Karpas-422 (cell line): ENCODE data around the gene RABGGTA. TPM values are rescaled to one million over a fixed set of nuclear protein-coding genes. Genes with fewer than 3 reads are reported as not detected.
A peak's percentile ranks its signal among the peaks of the same experiment; 100 is the strongest.

Experiments
- DNase-seq: peaks from one replicate; pipeline ENCODE4 v3.0.0-alpha.2; 2015
- H2AFZ ChIP-seq: fragments of 200-600 bp; sonication (generic); 2 replicates; pipeline ENCODE4 v1.6.1; 2014; ENCODE audit warnings: antibody characterized with exemption, low read length, mixed read lengths
- H3K27ac ChIP-seq: fragments of 200-600 bp; sonication (generic); 2 replicates; pipeline ENCODE4 v1.5.1; 2014; ENCODE audit warnings: mild to moderate bottlenecking, low read length, moderate library complexity
- H3K27me3 ChIP-seq: fragments of 200-600 bp; sonication (generic); 2 replicates; pipeline ENCODE4 v1.6.1; 2014; ENCODE audit warnings: low read length, mixed read lengths
- H3K36me3 ChIP-seq: fragments of 200-600 bp; sonication (generic); 2 replicates; pipeline ENCODE4 v1.6.1; 2014; ENCODE audit warnings: low read length, mixed read lengths; ENCODE audit not compliant: insufficient read depth
- H3K4me1 ChIP-seq: fragments of 200-600 bp; sonication (generic); 2 replicates; pipeline ENCODE4 v1.6.1; 2014; ENCODE audit warnings: mild to moderate bottlenecking, low read length, mixed read lengths
- H3K4me2 ChIP-seq: fragments of 200-600 bp; sonication (generic); 2 replicates; pipeline ENCODE4 v1.6.1; 2014; ENCODE audit warnings: low read length, low read depth, mild to moderate bottlenecking; ENCODE audit not compliant: poor library complexity, severe bottlenecking
- H3K4me3 ChIP-seq: fragments of 200-600 bp; sonication (generic); 2 replicates; pipeline ENCODE4 v1.5.1; 2014; ENCODE audit warnings: mild to moderate bottlenecking, antibody characterized with exemption, low read length, mixed read lengths
- H3K79me2 ChIP-seq: fragments of 200-600 bp; sonication (generic); 2 replicates; pipeline ENCODE4 v1.6.1; 2014; ENCODE audit warnings: mild to moderate bottlenecking, low read length, mixed read lengths
- H3K9ac ChIP-seq: fragments of 200-600 bp; sonication (generic); 2 replicates; pipeline ENCODE4 v1.6.0; 2014; ENCODE audit warnings: low read length
- H3K9me2 ChIP-seq: fragments of 200-600 bp; sonication (generic), shearing (Covaris generic); replicated peaks from 2 replicates; pipeline ENCODE4 v1.6.0; 2014; ENCODE audit warnings: mild to moderate bottlenecking, low read length, moderate library complexity; ENCODE audit not compliant: insufficient read depth
- H3K9me3 ChIP-seq: fragments of 300-700, 200-600 bp; sonication (generic); 2 replicates; pipeline ENCODE4 v1.6.1; 2014; ENCODE audit warnings: low read length, mixed read lengths
- H4K20me1 ChIP-seq: fragments of 200-600 bp; sonication (generic); 2 replicates; pipeline ENCODE4 v1.6.1; 2014; ENCODE audit warnings: mild to moderate bottlenecking, antibody characterized with exemption, low read length, low read depth; ENCODE audit not compliant: insufficient read depth
- total RNA-seq: library from RNA; depleted of rRNA; stranded (reverse); fragments of >200 nt; shearing (Covaris generic); gene quantifications from 2 replicates; pipeline ENCODE4 v1.2.3, GENCODE V29; 2014; ENCODE audit warnings: low replicate concordance

The RABGGTA gene
- total RNA-seq, 1 experiment from 2014 or later: 45.1 TPM

- no peaks in the 10 kb centered on the region for H3K27me3 ChIP-seq
- H3K4me1 ChIP-seq: peaks cover 29% of the 10 kb centered on the region
- no peak for DNase-seq
- H3K79me2 ChIP-seq: peaks cover 4% of the 10 kb centered on the region; the same call in 1 of the 2 replicates
- peaks cover 10% of the 10 kb centered on the region; the same call in 1 of the 2 replicates for H3K36me3 ChIP-seq
- H2AFZ ChIP-seq: no peak overlapping the region
- H3K4me2 ChIP-seq: no peak overlapping the region
- no peak overlapping the region for H3K4me3 ChIP-seq
- H3K9me2 ChIP-seq: no peaks in the 10 kb centered on the region
- peaks cover 8% of the 10 kb centered on the region; the same call in 1 of the 2 replicates for H4K20me1 ChIP-seq
- H3K27ac ChIP-seq: no peak overlapping the region
- H3K9me3 ChIP-seq: no peaks in the 10 kb centered on the region
- H3K9ac ChIP-seq: no peak overlapping the region
Observed at GRCh38 chr14:24313913-24314312, 42.5 kb upstream of the RABGGTA start.

- Histone ChIP-seq H4K20me1 (peaks cover 8% of the 10 kb centered on the region; the same call in 1 of the 2 replicates), H3K4me2 (peak overlapping the region; percentile 67), H3K9ac (peak overlapping the region; percentile 74; the same call in 1 of the 2 replicates), H3K4me1 (peaks cover 29% of the 10 kb centered on the region), H3K36me3 (peaks cover 17% of the 10 kb centered on the region; the same call in 1 of the 2 replicates), H3K4me3 (no peak overlapping the region; the same call in 1 of the 2 replicates), H3K9me2 (no peaks in the 10 kb centered on the region), H3K27ac (no peak overlapping the region), H2AFZ (no peak overlapping the region), H3K27me3 (no peaks in the 10 kb centered on the region), H3K9me3 (no peaks in the 10 kb centered on the region), H3K79me2 (peaks cover 10% of the 10 kb centered on the region; the same call in 1 of the 2 replicates)
- no peak for DNase-seq
Observed at GRCh38 chr14:24312736-24313507, 41.5 kb upstream of the RABGGTA start.

- no peaks in the 10 kb centered on the region for H3K9me2 ChIP-seq
- peak overlapping the region; percentile 33; the same call in 1 of the 2 replicates for H3K27ac ChIP-seq
- no peaks in the 10 kb centered on the region for H3K9me3 ChIP-seq
- no peak overlapping the region for H2AFZ ChIP-seq
- H3K79me2 ChIP-seq: peaks cover 10% of the 10 kb centered on the region; the same call in 1 of the 2 replicates
- H3K9ac ChIP-seq: peak overlapping the region; percentile 74
- peak overlapping the region; percentile 67 for H3K4me2 ChIP-seq
- H4K20me1 ChIP-seq: no peaks in the 10 kb centered on the region; the same call in 1 of the 2 replicates
- peaks cover 29% of the 10 kb centered on the region for H3K4me1 ChIP-seq
- no peaks in the 10 kb centered on the region for H3K27me3 ChIP-seq
- DNase-seq: no peak
- peak overlapping the region; percentile 64 for H3K4me3 ChIP-seq
- H3K36me3 ChIP-seq: peaks cover 17% of the 10 kb centered on the region; the same call in 1 of the 2 replicates
Observed at GRCh38 chr14:24311837-24312615, 40.6 kb upstream of the RABGGTA start.

DNA sequence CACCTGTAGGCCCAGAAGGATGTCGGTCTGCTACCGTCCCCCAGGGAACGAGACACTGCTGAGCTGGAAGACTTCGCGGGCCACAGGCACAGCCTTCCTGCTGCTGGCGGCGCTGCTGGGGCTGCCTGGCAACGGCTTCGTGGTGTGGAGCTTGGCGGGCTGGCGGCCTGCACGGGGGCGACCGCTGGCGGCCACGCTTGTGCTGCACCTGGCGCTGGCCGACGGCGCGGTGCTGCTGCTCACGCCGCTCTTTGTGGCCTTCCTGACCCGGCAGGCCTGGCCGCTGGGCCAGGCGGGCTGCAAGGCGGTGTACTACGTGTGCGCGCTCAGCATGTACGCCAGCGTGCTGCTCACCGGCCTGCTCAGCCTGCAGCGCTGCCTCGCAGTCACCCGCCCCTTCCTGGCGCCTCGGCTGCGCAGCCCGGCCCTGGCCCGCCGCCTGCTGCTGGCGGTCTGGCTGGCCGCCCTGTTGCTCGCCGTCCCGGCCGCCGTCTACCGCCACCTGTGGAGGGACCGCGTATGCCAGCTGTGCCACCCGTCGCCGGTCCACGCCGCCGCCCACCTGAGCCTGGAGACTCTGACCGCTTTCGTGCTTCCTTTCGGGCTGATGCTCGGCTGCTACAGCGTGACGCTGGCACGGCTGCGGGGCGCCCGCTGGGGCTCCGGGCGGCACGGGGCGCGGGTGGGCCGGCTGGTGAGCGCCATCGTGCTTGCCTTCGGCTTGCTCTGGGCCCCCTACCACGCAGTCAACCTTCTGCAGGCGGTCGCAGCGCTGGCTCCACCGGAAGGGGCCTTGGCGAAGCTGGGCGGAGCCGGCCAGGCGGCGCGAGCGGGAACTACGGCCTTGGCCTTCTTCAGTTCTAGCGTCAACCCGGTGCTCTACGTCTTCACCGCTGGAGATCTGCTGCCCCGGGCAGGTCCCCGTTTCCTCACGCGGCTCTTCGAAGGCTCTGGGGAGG, 39.5 kb upstream of the RABGGTA start, which contains the start of gene LTB4R:
LTB4R (plus strand) TSS at position 857 of the 959 bp plus-strand sequence. CDS start 4,150 bp downstream, outside the sequence.
- Histone ChIP-seq H3K9ac (peak within 1 kb of the TSS; percentile 74), H3K27me3 (no peaks in the 10 kb centered on the region), H2AFZ (no peak within 1 kb of the TSS), H3K9me3 (no peaks in the 10 kb centered on the region), H3K4me1 (peaks cover 29% of the 10 kb centered on the region), H3K36me3 (peaks cover 17% of the 10 kb centered on the region; the same call in 1 of the 2 replicates), H3K4me3 (peak within 1 kb of the TSS; percentile 64), H3K4me2 (peak within 1 kb of the TSS; percentile 67), H3K79me2 (peaks cover 10% of the 10 kb centered on the region; the same call in 1 of the 2 replicates), H3K27ac (peak within 1 kb of the TSS; percentile 33), H4K20me1 (no peaks in the 10 kb centered on the region; the same call in 1 of the 2 replicates), H3K9me2 (no peaks in the 10 kb centered on the region)
- peak; percentile 83 for DNase-seq

DNA sequence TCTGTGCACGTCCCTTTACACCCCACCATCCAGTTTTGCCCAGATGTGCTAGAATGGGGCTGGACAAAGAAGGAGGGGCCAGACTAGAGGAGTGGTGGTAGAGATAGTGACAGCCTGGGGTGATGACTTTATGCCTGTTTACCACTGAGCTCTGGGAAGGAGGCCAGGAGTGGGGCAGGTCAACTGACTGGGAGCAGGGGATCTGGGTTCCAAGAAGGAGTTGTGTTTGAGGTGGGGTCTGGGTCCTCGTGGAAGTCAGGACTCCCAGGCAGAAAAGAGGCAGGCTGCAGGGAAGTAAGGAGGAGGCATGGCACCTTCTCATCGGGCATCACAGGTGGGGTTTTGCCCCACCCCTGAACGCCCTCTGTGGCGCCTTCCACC, 38.9 kb upstream of the RABGGTA start:
- Histone ChIP-seq H3K4me1 (peaks cover 29% of the 10 kb centered on the region), H3K36me3 (peaks cover 20% of the 10 kb centered on the region; the same call in 1 of the 2 replicates), H3K9ac (peak overlapping the region; percentile 74), H4K20me1 (no peaks in the 10 kb centered on the region; the same call in 1 of the 2 replicates), H3K9me2 (no peaks in the 10 kb centered on the region), H2AFZ (no peak overlapping the region), H3K4me2 (peak overlapping the region; percentile 67), H3K9me3 (no peaks in the 10 kb centered on the region), H3K4me3 (peak overlapping the region; percentile 64), H3K27me3 (no peaks in the 10 kb centered on the region), H3K27ac (peak overlapping the region; percentile 33; the same call in 1 of the 2 replicates), H3K79me2 (peaks cover 10% of the 10 kb centered on the region; the same call in 1 of the 2 replicates)
- DNase-seq: no peak

- Histone ChIP-seq H3K4me1 (peaks cover 29% of the 10 kb centered on the region), H3K9ac (peak within 1 kb of the TSS; percentile 74), H2AFZ (no peak within 1 kb of the TSS), H3K9me2 (no peaks in the 10 kb centered on the region), H3K27ac (peak within 1 kb of the TSS; percentile 33; the same call in 1 of the 2 replicates), H3K4me2 (peak within 1 kb of the TSS; percentile 67), H3K4me3 (peak within 1 kb of the TSS; percentile 64), H3K27me3 (no peaks in the 10 kb centered on the region), H3K79me2 (peaks cover 10% of the 10 kb centered on the region; the same call in 1 of the 2 replicates), H3K9me3 (no peaks in the 10 kb centered on the region), H4K20me1 (no peaks in the 10 kb centered on the region; the same call in 1 of the 2 replicates), H3K36me3 (peaks cover 20% of the 10 kb centered on the region; the same call in 1 of the 2 replicates)
- DNase-seq: no peak
Observed at GRCh38 chr14:24309538-24310264, 38.3 kb upstream of the RABGGTA start, which contains the start of gene LTB4R2. Gene LTB4R2, plus strand, starts transcription at chr14:24310140. Its CDS starts 525 bp downstream, at chr14:24310665.
